Measurements from ENCODE around the gene LUZP4. TPM values are rescaled to one million over a fixed set of nuclear protein-coding genes. Genes with fewer than 3 reads are reported as not detected.

LUZP4 gene, protein sequence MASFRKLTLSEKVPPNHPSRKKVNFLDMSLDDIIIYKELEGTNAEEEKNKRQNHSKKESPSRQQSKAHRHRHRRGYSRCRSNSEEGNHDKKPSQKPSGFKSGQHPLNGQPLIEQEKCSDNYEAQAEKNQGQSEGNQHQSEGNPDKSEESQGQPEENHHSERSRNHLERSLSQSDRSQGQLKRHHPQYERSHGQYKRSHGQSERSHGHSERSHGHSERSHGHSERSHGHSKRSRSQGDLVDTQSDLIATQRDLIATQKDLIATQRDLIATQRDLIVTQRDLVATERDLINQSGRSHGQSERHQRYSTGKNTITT
- not detected in 2 replicates for total RNA-seq

GRCh38 chrX:115289465-115289864 lies at the start of gene LUZP4:
Gene LUZP4, plus strand, starts transcription at chrX:115289715. Its CDS starts 45 bp downstream, at chrX:115289760.

Other genes starting within 250 kb of the LUZP4 start
- gene RBMXL3, start 100.3 kb upstream of the LUZP4 start, total RNA-seq: not detected in 2 replicates
- 0.04 TPM in 1 of 2 replicates, not detected in the other for gene LRCH2, start 55.6 kb upstream of the LUZP4 start, total RNA-seq

Measured in hair follicular keratinocyte (primary cell).